ENCODE data around the gene MCM3AP. TPM values are rescaled to one million over a fixed set of nuclear protein-coding genes. Genes with fewer than 3 reads are reported as not detected.
"Not testable (repeated sequence)": the region's sequence is repeated elsewhere in the genome, so short reads cannot be mapped to it uniquely, and the experiment has no call there.

The MCM3AP gene
- total and polyA plus RNA-seq, 8 donors = 77.4 to 106 (median 94.9) TPM

DNA sequence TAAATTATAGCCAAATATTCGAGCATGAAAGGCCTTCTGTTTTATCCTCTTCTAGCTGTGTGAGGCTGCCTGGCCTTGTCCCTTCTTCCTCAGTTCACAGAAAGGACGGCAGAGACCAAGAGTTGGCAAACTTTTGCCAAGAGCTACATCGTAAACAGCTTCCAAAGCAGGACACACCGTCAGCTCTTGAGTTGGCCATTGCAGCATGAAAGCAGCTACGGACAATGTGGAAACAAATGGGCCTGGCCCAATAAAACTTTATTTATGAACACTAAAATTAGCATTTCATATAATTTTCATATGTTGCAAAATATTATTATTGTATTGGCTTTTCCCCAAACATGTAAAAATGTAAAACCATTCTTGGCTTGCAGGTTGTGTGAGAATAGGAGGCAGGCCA lies 27.5 kb upstream of the MCM3AP start:
- H3K4me3 ChIP-seq = no peak overlapping the region
- TF ChIP-seq, protein P1, sequence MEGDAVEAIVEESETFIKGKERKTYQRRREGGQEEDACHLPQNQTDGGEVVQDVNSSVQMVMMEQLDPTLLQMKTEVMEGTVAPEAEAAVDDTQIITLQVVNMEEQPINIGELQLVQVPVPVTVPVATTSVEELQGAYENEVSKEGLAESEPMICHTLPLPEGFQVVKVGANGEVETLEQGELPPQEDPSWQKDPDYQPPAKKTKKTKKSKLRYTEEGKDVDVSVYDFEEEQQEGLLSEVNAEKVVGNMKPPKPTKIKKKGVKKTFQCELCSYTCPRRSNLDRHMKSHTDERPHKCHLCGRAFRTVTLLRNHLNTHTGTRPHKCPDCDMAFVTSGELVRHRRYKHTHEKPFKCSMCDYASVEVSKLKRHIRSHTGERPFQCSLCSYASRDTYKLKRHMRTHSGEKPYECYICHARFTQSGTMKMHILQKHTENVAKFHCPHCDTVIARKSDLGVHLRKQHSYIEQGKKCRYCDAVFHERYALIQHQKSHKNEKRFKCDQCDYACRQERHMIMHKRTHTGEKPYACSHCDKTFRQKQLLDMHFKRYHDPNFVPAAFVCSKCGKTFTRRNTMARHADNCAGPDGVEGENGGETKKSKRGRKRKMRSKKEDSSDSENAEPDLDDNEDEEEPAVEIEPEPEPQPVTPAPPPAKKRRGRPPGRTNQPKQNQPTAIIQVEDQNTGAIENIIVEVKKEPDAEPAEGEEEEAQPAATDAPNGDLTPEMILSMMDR (IDR thresholded peaks at IDR 0.05) = no peak
- DNase-seq = no peak

DNA sequence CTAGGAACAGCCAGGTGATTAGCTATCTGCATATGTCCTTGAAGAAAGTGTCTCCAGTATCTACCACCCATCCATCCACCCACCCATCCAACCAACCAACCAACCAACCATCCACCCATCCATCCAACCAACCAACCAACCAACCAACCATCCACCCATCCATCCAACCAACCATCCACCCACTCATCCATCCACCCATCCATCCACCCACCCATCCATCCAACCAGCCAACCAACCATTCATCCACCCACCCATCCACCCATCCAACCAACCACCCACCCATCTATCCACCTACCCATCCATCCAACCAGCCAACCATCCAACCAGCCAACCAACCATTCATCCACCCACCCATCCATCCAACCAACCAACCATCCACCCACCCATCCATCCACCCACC lies 26.2 kb upstream of the MCM3AP start:
- no peak for ATAC-seq
- intact Hi-C loops (cut with DNase I) = no loop called here
- peaks cover 0 to 34% of the 10 kb centered on the region in 2 donors for H3K36me3 ChIP-seq
- H3K27me3 ChIP-seq = no peaks in the 10 kb centered on the region
- H3K27ac ChIP-seq = no peak overlapping the region
- no peaks in the 10 kb centered on the region for H3K9me3 ChIP-seq
- no peak overlapping the region for H3K4me3 ChIP-seq
- no peak for DNase-seq
- TF ChIP-seq, protein P1 (IDR thresholded peaks at IDR 0.05) = no peak
- no peaks in the 10 kb centered on the region for H3K4me1 ChIP-seq

More for the DNA sequence above, 27.5 kb upstream of the MCM3AP start:
- no peaks in the 10 kb centered on the region for H3K9me3 ChIP-seq
- peaks cover 0 to 30% of the 10 kb centered on the region in 2 donors for H3K36me3 ChIP-seq
- no peaks in the 10 kb centered on the region for H3K27me3 ChIP-seq
- intact Hi-C loops (cut with DNase I) = no loop called here
- no peak for ATAC-seq
- no peaks in the 10 kb centered on the region for H3K4me1 ChIP-seq
- H3K27ac ChIP-seq = no peak overlapping the region

DNA sequence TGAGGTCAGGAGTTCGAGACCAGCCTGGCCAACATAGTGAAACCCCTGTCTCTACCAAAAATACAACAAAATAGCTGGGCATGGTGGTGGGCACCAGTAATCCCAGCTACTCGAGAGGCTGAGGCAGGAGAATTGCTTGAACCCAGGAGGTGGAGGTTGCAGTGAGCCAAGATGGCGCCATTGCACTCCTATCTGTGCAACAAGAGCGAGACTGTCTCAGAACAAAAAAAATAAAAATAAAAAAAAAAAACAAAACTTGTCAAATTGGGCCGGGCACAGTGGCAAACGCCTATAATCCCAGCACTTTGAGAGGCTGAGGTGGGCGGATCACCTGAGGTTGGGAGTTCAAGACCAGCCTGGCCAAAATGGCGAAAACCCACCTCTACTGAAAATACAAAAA lies 24.8 kb upstream of the MCM3AP start:
- peak in 1 of 4 donors; percentile 3 for DNase-seq
- ATAC-seq; H3K27me3 ChIP-seq; H3K27ac ChIP-seq; H3K9me3 ChIP-seq; H3K4me3 ChIP-seq; H3K4me1 ChIP-seq; intact Hi-C loops (cut with DNase I): not testable (repeated sequence)
- H3K36me3 ChIP-seq = peaks cover 0 to 40% of the 10 kb centered on the region in 2 donors

DNA sequence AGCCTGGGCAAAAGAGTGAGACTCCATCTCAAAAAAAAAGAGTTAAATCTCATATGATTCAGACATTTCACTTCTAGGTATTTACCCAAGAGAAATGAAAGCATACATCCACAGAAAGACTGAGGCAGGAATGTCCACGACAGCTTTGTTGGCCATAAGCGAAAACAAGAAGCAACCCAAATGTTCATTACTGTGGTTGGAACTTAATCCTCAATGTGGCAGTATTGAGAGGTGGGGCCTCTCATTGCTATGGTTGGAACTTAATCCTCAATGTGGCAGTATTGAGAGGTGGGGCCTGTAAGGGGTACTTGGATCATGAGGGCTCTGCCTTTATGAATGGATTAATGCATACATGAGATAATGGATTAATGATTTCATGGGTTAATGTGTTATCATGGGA lies 23.0 kb upstream of the MCM3AP start:
- Histone ChIP-seq H3K36me3 (peaks cover 0 to 38% of the 10 kb centered on the region in 2 donors), H3K4me1 (no peaks in the 10 kb centered on the region), H3K9me3 (no peaks in the 10 kb centered on the region), H3K27me3 (no peaks in the 10 kb centered on the region), H3K4me3 (no peak overlapping the region), H3K27ac (no peak overlapping the region)
- intact Hi-C loops (cut with DNase I) = no loop called here
- ATAC-seq (no peak), DNase-seq (no peak)
- TF ChIP-seq, protein P1 (IDR thresholded peaks at IDR 0.05) = no peak

DNA sequence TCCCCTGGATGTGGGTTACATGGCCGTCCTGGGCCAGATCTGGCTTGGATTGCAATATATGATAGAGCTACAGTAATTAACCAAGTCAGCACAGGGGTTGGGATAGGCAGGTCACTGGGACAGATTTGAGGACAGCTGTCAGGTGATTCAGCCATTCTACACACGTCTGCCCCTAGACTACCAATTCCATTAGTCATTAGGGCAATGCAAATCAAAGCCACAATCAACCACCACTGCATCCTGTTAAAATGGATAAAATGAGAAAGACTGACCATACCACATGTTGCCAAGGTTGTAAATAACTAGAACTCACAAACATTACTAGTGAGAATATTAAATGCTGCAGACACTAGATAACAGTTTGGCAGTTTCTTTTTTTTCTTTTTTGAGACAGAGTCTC lies 22.2 kb upstream of the MCM3AP start:
- DNase-seq (no peak), ATAC-seq (no peak)
- H3K9me3 ChIP-seq = no peaks in the 10 kb centered on the region
- intact Hi-C loops (cut with DNase I) = no loop called here
- TF ChIP-seq, protein P1 (IDR thresholded peaks at IDR 0.05) = no peak
- peaks cover 0 to 38% of the 10 kb centered on the region in 2 donors for H3K36me3 ChIP-seq
- H3K4me1 ChIP-seq = no peaks in the 10 kb centered on the region
- H3K27ac ChIP-seq = no peak overlapping the region
- H3K4me3 ChIP-seq = no peak overlapping the region
- H3K27me3 ChIP-seq = no peaks in the 10 kb centered on the region

DNA sequence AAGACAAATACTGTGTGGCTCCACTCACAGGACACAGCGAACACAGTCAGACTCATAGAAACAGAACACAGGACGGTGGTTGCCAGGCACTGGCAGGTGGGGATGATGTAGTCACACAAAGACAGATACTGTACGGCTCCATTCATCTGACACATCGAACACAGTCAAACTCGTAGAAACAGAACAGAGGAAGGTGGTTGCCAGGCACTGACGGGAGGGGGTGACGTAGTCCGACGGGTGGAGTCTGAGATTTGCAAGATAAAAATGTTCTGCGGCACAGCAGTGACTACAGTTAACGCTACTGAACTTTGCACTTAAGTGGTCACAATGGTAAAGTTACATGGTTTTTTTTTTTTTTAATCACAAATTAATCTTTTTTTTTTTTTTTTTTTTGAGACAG lies 19.5 kb upstream of the MCM3AP start:
- no peak for DNase-seq
- ATAC-seq = no peak
- H3K4me3 ChIP-seq = no peak overlapping the region
- intact Hi-C loops (cut with DNase I) = no loop called here
- no peaks in the 10 kb centered on the region for H3K27me3 ChIP-seq
- H3K4me1 ChIP-seq = no peaks in the 10 kb centered on the region
- H3K9me3 ChIP-seq = no peaks in the 10 kb centered on the region
- no peak overlapping the region for H3K27ac ChIP-seq
- peaks cover 0 to 52% of the 10 kb centered on the region in 2 donors for H3K36me3 ChIP-seq
- TF ChIP-seq, protein P1 (IDR thresholded peaks at IDR 0.05) = no peak

Measured in left lung (tissue), 10 donors.